ENCODE data around the gene CSRNP3.

The CSRNP3 gene

DNA sequence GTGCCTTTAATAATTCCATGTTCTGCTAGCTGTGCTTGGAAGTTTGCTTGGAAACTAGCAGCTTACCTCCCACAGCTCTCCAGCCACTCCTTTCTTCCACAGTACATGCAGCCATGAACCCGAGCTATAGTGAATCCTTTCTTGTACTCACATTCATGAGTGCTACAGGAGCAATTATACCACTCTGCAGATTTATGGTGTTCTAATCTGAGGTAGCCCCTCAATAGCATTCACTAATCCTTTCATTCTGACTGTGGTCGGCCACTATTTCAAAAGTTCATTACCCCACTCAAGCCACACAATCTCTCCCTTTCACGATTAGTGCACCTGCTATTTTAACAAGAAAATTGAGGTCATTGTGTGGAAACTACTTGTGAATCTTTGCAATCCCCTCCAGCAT lies 53.2 kb downstream of the CSRNP3 start:
- ChIA-PET CTCF (interaction anchor here (0.8 kb wide), 1 partner anchor 555 kb away, joined by 3 read pairs; no protein-coding TSS in a partner anchor), POLR2A (ENCODE audit: low non-redundant PET) (no interaction called here)
- DNase-seq (ENCODE audit: low spot score) = no peak
- no peak overlapping the region for H3K27ac ChIP-seq
- TF ChIP-seq, protein P1, sequence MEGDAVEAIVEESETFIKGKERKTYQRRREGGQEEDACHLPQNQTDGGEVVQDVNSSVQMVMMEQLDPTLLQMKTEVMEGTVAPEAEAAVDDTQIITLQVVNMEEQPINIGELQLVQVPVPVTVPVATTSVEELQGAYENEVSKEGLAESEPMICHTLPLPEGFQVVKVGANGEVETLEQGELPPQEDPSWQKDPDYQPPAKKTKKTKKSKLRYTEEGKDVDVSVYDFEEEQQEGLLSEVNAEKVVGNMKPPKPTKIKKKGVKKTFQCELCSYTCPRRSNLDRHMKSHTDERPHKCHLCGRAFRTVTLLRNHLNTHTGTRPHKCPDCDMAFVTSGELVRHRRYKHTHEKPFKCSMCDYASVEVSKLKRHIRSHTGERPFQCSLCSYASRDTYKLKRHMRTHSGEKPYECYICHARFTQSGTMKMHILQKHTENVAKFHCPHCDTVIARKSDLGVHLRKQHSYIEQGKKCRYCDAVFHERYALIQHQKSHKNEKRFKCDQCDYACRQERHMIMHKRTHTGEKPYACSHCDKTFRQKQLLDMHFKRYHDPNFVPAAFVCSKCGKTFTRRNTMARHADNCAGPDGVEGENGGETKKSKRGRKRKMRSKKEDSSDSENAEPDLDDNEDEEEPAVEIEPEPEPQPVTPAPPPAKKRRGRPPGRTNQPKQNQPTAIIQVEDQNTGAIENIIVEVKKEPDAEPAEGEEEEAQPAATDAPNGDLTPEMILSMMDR (conservative IDR thresholded peaks at IDR 0.05; ENCODE audit: low read depth) = no peak

DNA sequence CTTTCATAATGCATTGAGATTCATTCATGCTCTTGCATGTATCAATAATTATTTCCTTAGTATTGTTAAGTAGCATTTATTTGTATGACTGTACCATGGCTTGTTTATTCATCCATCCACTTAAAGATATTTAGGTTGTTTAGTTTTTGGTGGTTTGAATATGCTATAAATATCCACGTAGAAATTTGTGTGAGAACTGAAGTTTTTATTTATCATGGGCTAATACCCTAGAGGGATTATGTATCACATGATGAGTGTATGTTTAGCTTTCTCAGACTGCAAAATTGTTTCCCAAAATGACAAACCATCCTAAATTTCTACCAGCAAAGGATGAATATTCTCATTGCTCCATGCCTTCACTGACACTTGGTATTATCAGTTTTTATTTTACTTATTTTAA lies 55.2 kb downstream of the CSRNP3 start:
- ChIA-PET POLR2A (ENCODE audit: low non-redundant PET) (no interaction called here), CTCF (no interaction called here)
- DNase-seq (ENCODE audit: low spot score) = no peak
- TF ChIP-seq, protein P1 (conservative IDR thresholded peaks at IDR 0.05; ENCODE audit: low read depth) = no peak
- no peak overlapping the region for H3K27ac ChIP-seq

DNA sequence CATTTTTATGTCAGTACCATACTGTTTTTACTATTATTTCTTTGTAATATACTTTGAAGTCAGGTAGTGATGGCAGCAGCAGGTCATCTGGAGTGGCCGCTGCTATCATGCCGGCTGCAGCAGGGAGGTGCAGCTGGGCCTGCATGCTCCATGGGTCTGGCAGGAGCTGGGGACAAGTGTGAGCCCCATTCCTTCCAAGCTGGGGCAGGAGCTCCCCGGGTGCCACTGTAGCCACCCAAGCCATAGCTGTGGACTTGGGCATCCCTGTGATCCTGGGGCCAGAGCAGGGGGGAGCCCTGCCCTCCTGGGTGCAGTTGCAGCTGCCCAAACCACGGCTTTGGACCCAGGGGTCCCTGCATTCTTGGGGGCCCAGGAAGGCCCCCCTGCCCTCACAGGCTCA lies 59.2 kb downstream of the CSRNP3 start:
- ChIA-PET CTCF (no interaction called here), POLR2A (ENCODE audit: low non-redundant PET) (no interaction called here)
- TF ChIP-seq, protein P1 (conservative IDR thresholded peaks at IDR 0.05; ENCODE audit: low read depth) = no peak
- no peak overlapping the region for H3K27ac ChIP-seq
- DNase-seq (ENCODE audit: low spot score) = no peak

DNA sequence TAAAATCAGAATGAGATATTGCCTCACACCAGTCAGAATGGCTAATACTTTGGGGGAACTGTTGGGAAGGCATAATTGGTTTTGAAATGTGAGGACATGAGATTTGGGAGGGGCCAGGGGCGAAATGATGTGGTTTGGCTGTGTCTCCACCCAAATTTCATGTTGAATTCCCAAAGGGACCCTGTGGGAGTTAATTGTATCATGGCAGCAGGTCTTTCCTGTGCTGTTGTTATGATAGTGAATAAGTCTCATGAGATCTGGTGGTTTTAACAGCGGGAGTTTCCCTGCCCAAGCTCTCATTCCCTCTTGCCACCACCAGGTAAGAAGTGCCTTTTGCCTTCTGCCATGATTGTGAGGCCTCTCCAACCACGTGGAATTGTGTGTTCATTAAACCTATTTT lies 59.6 kb downstream of the CSRNP3 start:
- TF ChIP-seq, protein P1 (conservative IDR thresholded peaks at IDR 0.05; ENCODE audit: low read depth) = no peak
- ChIA-PET POLR2A (ENCODE audit: low non-redundant PET) (no interaction called here), CTCF (no interaction called here)
- H3K27ac ChIP-seq = no peak overlapping the region
- no peak for DNase-seq (ENCODE audit: low spot score)

DNA sequence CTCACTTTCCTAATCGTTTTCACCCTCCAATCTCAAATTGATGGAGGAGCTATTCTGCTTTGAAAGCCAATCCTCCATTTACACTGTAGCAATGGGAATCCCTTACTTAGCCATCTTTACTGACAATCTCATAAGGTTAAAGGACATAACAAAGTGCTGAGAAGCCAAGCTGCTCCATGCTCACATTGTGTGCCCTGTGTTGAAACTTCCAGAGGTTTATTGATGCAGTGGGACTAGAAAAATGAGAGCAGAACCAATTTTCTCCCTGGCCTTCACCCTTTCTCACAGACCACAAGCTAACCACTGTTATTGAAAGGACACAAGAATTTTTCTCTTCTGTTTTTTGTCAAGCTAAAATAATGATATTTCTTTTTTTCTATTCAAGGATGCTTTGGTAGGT lies 63.8 kb downstream of the CSRNP3 start:
- POLR2A ChIA-PET (ENCODE audit: low non-redundant PET) = no interaction called here
- no peak overlapping the region for H3K27ac ChIP-seq

DNA sequence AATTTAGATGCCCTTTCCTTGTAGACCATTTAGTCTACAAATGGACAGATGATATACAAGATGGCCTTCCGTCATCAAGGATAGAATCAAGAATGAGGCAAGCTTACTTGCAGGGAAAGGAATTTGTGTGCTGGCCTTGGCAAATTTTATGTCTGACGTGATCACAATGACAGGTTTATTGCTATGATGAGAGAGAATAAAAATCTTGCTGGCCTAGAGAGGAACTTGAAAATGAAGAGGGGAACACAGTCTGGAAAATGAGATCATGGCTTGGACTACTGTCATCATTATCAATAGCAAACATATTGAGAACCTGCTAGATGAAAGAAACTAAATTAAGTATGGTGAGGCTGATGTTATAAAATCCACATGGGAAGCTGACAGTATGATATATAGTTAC lies 66.0 kb downstream of the CSRNP3 start:
- TF ChIP-seq, protein P1 (conservative IDR thresholded peaks at IDR 0.05; ENCODE audit: low read depth) = no peak
- CTCF ChIA-PET = interaction anchor here (0.6 kb wide), 1 partner anchor 216 kb away, joined by 6 read pairs; no protein-coding TSS in a partner anchor
- no peak overlapping the region for H3K27ac ChIP-seq
- no peak for DNase-seq (ENCODE audit: low spot score)
- POLR2A ChIA-PET (ENCODE audit: low non-redundant PET) = no interaction called here

More for the DNA sequence above, 63.8 kb downstream of the CSRNP3 start:
- TF ChIP-seq, protein P1 (conservative IDR thresholded peaks at IDR 0.05; ENCODE audit: low read depth) = no peak
- DNase-seq (ENCODE audit: low spot score) = no peak
- CTCF ChIA-PET = interaction anchor here (0.7 kb wide), 1 partner anchor 492 kb away, joined by 5 read pairs; no protein-coding TSS in a partner anchor

All from RWPE1 (cell line).